Measurements from ENCODE around the gene KIF3C.
"Not testable (repeated sequence)": the region's sequence is repeated elsewhere in the genome, so short reads cannot be mapped to it uniquely, and the experiment has no call there.

KIF3C gene

GRCh38 chr2:25971596-25971995 is 10.7 kb downstream of the KIF3C start:
- no peak for DNase-seq
- Histone ChIP-seq H3K18ac (ENCODE audit: low read length) (no peak overlapping the region), H3K27me3 (ENCODE audit: insufficient read depth, low read length, poor library complexity) (no peaks in the 10 kb centered on the region), H3K9ac (ENCODE audit: low read length) (no peak overlapping the region), H2BK5ac (ENCODE audit: low read length) (no peak overlapping the region), H3K36me3 (ENCODE audit: control insufficient read depth, insufficient read depth, low read length) (peaks cover 4% of the 10 kb centered on the region), H3K4me3 (ENCODE audit: low read length) (no peak overlapping the region), H3K27ac (ENCODE audit: low read depth, low read length) (no peak overlapping the region), H2AK5ac (ENCODE audit: low read length) (no peak overlapping the region), H3K4me2 (ENCODE audit: low read length) (no peak overlapping the region), H2BK120ac (ENCODE audit: low read depth, low read length) (no peak overlapping the region), H3K4me1 (ENCODE audit: control insufficient read depth, low read depth, low read length) (no peaks in the 10 kb centered on the region), H3K79me2 (ENCODE audit: control insufficient read depth, insufficient read depth, low read length) (peaks cover 2% of the 10 kb centered on the region), H3K23ac (ENCODE audit: low read length) (no peak overlapping the region), H4K5ac (ENCODE audit: low read length) (no peak overlapping the region), H3K79me1 (ENCODE audit: low read length) (peaks cover 10% of the 10 kb centered on the region), H3K4ac (ENCODE audit: low read depth, low read length) (no peak overlapping the region), H4K8ac (ENCODE audit: low read depth, low read length) (no peak overlapping the region), H3K56ac (ENCODE audit: low read length) (no peak overlapping the region), H2BK15ac (replicated peaks; ENCODE audit: low read depth) (no peak overlapping the region)
- no CpG with 5 or more reads among the region's 3 CpGs for WGBS (ENCODE audit: extremely low coverage, insufficient coverage, low lambda C conversion rate)

GRCh38 chr2:25966531-25967270 is 15.6 kb downstream of the KIF3C start:
- WGBS (ENCODE audit: extremely low coverage, insufficient coverage, low lambda C conversion rate): no CpG with 5 or more reads among the region's 7 CpGs
- H3K4me1 ChIP-seq (ENCODE audit: control insufficient read depth, low read depth, low read length): no peaks in the 10 kb centered on the region
- peak; percentile 51 for DNase-seq

GRCh38 chr2:25964891-25965290 is 17.4 kb downstream of the KIF3C start:
- Histone ChIP-seq H2BK15ac (replicated peaks; ENCODE audit: low read depth) (no peak overlapping the region), H3K4me2 (ENCODE audit: low read length) (no peak overlapping the region), H2AK5ac (ENCODE audit: low read length) (no peak overlapping the region), H3K79me2 (ENCODE audit: control insufficient read depth, insufficient read depth, low read length) (no peaks in the 10 kb centered on the region), H3K4ac (ENCODE audit: low read depth, low read length) (no peak overlapping the region), H4K5ac (ENCODE audit: low read length) (no peak overlapping the region), H3K56ac (ENCODE audit: low read length) (no peak overlapping the region), H3K23ac (ENCODE audit: low read length) (no peak overlapping the region), H3K27ac (ENCODE audit: low read depth, low read length) (no peak overlapping the region), H3K79me1 (ENCODE audit: low read length) (peaks cover 2% of the 10 kb centered on the region), H2BK5ac (ENCODE audit: low read length) (no peak overlapping the region), H3K4me3 (ENCODE audit: low read length) (no peak overlapping the region), H3K18ac (ENCODE audit: low read length) (no peak overlapping the region), H2BK120ac (ENCODE audit: low read depth, low read length) (no peak overlapping the region), H3K4me1 (ENCODE audit: control insufficient read depth, low read depth, low read length) (no peaks in the 10 kb centered on the region), H3K27me3 (ENCODE audit: insufficient read depth, low read length, poor library complexity) (no peaks in the 10 kb centered on the region), H4K8ac (ENCODE audit: low read depth, low read length) (no peak overlapping the region), H3K36me3 (ENCODE audit: control insufficient read depth, insufficient read depth, low read length) (no peaks in the 10 kb centered on the region), H3K9ac (ENCODE audit: low read length) (no peak overlapping the region)
- no peak for DNase-seq
- no CpG with 5 or more reads among the region's 7 CpGs for WGBS (ENCODE audit: extremely low coverage, insufficient coverage, low lambda C conversion rate)

More at GRCh38 chr2:25966531-25967270, 15.6 kb downstream of the KIF3C start:
- Histone ChIP-seq H2BK120ac (ENCODE audit: low read depth, low read length) (no peak overlapping the region), H3K9ac (ENCODE audit: low read length) (no peak overlapping the region), H3K36me3 (ENCODE audit: control insufficient read depth, insufficient read depth, low read length) (peaks cover 2% of the 10 kb centered on the region), H2BK5ac (ENCODE audit: low read length) (no peak overlapping the region), H3K79me1 (ENCODE audit: low read length) (peaks cover 5% of the 10 kb centered on the region), H3K23ac (ENCODE audit: low read length) (no peak overlapping the region), H3K79me2 (ENCODE audit: control insufficient read depth, insufficient read depth, low read length) (no peaks in the 10 kb centered on the region), H3K18ac (ENCODE audit: low read length) (no peak overlapping the region), H3K27ac (ENCODE audit: low read depth, low read length) (no peak overlapping the region), H2AK5ac (ENCODE audit: low read length) (no peak overlapping the region), H4K8ac (ENCODE audit: low read depth, low read length) (no peak overlapping the region), H3K56ac (ENCODE audit: low read length) (no peak overlapping the region), H3K27me3 (ENCODE audit: insufficient read depth, low read length, poor library complexity) (no peaks in the 10 kb centered on the region), H3K4me2 (ENCODE audit: low read length) (no peak overlapping the region), H2BK15ac (replicated peaks; ENCODE audit: low read depth) (no peak overlapping the region), H3K4me3 (ENCODE audit: low read length) (no peak overlapping the region), H3K4ac (ENCODE audit: low read depth, low read length) (no peak overlapping the region), H4K5ac (ENCODE audit: low read length) (no peak overlapping the region)

- Histone ChIP-seq H3K4me1 (ENCODE audit: control insufficient read depth, low read depth, low read length) (no peaks in the 10 kb centered on the region), H3K4ac (ENCODE audit: low read depth, low read length) (no peak overlapping the region), H3K4me2 (ENCODE audit: low read length) (no peak overlapping the region), H3K27ac (ENCODE audit: low read depth, low read length) (no peak overlapping the region), H2BK120ac (ENCODE audit: low read depth, low read length) (no peak overlapping the region), H3K18ac (ENCODE audit: low read length) (no peak overlapping the region), H3K9ac (ENCODE audit: low read length) (no peak overlapping the region), H3K23ac (ENCODE audit: low read length) (no peak overlapping the region), H3K36me3 (ENCODE audit: control insufficient read depth, insufficient read depth, low read length) (no peaks in the 10 kb centered on the region), H3K79me2 (ENCODE audit: control insufficient read depth, insufficient read depth, low read length) (no peaks in the 10 kb centered on the region), H4K8ac (ENCODE audit: low read depth, low read length) (no peak overlapping the region), H3K27me3 (ENCODE audit: insufficient read depth, low read length, poor library complexity) (no peaks in the 10 kb centered on the region), H2AK5ac (ENCODE audit: low read length) (no peak overlapping the region), H2BK15ac (replicated peaks; ENCODE audit: low read depth) (no peak overlapping the region), H2BK5ac (ENCODE audit: low read length) (no peak overlapping the region), H3K4me3 (ENCODE audit: low read length) (no peak overlapping the region), H3K56ac (ENCODE audit: low read length) (no peak overlapping the region), H3K79me1 (ENCODE audit: low read length) (no peaks in the 10 kb centered on the region), H4K5ac (ENCODE audit: low read length) (no peak overlapping the region)
- no CpG with 5 or more reads among the region's 2 CpGs for WGBS (ENCODE audit: extremely low coverage, insufficient coverage, low lambda C conversion rate)
- DNase-seq: no peak
These were observed 21.4 kb downstream of the KIF3C start for GRCh38 chr2:25960920-25961319.

GRCh38 chr2:25960396-25960795 is 21.9 kb downstream of the KIF3C start:
- no peak overlapping the region for H3K56ac ChIP-seq (ENCODE audit: low read length)
- no peaks in the 10 kb centered on the region for H3K79me2 ChIP-seq (ENCODE audit: control insufficient read depth, insufficient read depth, low read length)
- no peak overlapping the region for H4K5ac ChIP-seq (ENCODE audit: low read length)
- H3K4me1 ChIP-seq (ENCODE audit: control insufficient read depth, low read depth, low read length): no peaks in the 10 kb centered on the region
- H3K9ac ChIP-seq (ENCODE audit: low read length): no peak overlapping the region
- no peaks in the 10 kb centered on the region for H3K27me3 ChIP-seq (ENCODE audit: insufficient read depth, low read length, poor library complexity)
- H3K18ac ChIP-seq (ENCODE audit: low read length): no peak overlapping the region
- H3K4me3 ChIP-seq (ENCODE audit: low read length): no peak overlapping the region
- DNase-seq: no peak
- no peak overlapping the region for H2BK120ac ChIP-seq (ENCODE audit: low read depth, low read length)
- H3K4me2 ChIP-seq (ENCODE audit: low read length): no peak overlapping the region
- no peak overlapping the region for H3K23ac ChIP-seq (ENCODE audit: low read length)
- no peak overlapping the region for H3K27ac ChIP-seq (ENCODE audit: low read depth, low read length)
- no CpG with 5 or more reads among the region's 4 CpGs for WGBS (ENCODE audit: extremely low coverage, insufficient coverage, low lambda C conversion rate)
- no peak overlapping the region for H2BK15ac ChIP-seq (replicated peaks; ENCODE audit: low read depth)
- H4K8ac ChIP-seq (ENCODE audit: low read depth, low read length): no peak overlapping the region
- H2AK5ac ChIP-seq (ENCODE audit: low read length): no peak overlapping the region
- no peak overlapping the region for H3K4ac ChIP-seq (ENCODE audit: low read depth, low read length)
- H3K36me3 ChIP-seq (ENCODE audit: control insufficient read depth, insufficient read depth, low read length): no peaks in the 10 kb centered on the region
- no peak overlapping the region for H2BK5ac ChIP-seq (ENCODE audit: low read length)
- no peaks in the 10 kb centered on the region for H3K79me1 ChIP-seq (ENCODE audit: low read length)

GRCh38 chr2:25958611-25959010 is 23.7 kb downstream of the KIF3C start:
- H2BK5ac ChIP-seq (ENCODE audit: low read length); H3K4me2 ChIP-seq (ENCODE audit: low read length); H3K79me2 ChIP-seq (ENCODE audit: control insufficient read depth, insufficient read depth, low read length); H3K36me3 ChIP-seq (ENCODE audit: control insufficient read depth, insufficient read depth, low read length); DNase-seq; H3K4me1 ChIP-seq (ENCODE audit: control insufficient read depth, low read depth, low read length); H4K8ac ChIP-seq (ENCODE audit: low read depth, low read length); H3K9ac ChIP-seq (ENCODE audit: low read length); H2BK15ac ChIP-seq (replicated peaks; ENCODE audit: low read depth); H4K5ac ChIP-seq (ENCODE audit: low read length); H2BK120ac ChIP-seq (ENCODE audit: low read depth, low read length); H3K27me3 ChIP-seq (ENCODE audit: insufficient read depth, low read length, poor library complexity); H3K56ac ChIP-seq (ENCODE audit: low read length); H3K79me1 ChIP-seq (ENCODE audit: low read length); H3K4me3 ChIP-seq (ENCODE audit: low read length); H3K4ac ChIP-seq (ENCODE audit: low read depth, low read length); H2AK5ac ChIP-seq (ENCODE audit: low read length); H3K18ac ChIP-seq (ENCODE audit: low read length); H3K27ac ChIP-seq (ENCODE audit: low read depth, low read length); H3K23ac ChIP-seq (ENCODE audit: low read length): not testable (repeated sequence)
- WGBS (ENCODE audit: extremely low coverage, insufficient coverage, low lambda C conversion rate): no CpG with 5 or more reads among the region's 12 CpGs

All from mesendoderm (in vitro differentiated cells).